Osteocyte (in vitro differentiated cells): Measurements from ENCODE around the gene XKR8. TPM values are rescaled to one million over a fixed set of nuclear protein-coding genes. Genes with fewer than 3 reads are reported as not detected.

ENCODE experiments used
- DNase-seq: peaks from one replicate; pipeline ENCODE4 v3.0.0; 2021; ENCODE audit warnings: mixed read lengths; ENCODE audit not compliant: unreplicated experiment; ENCODE audit errors: extremely low spot score
- H3K27ac Mint-ChIP-seq: one replicate; pipeline ENCODE4 v1.8.0; 2021; ENCODE audit warnings: mild to moderate bottlenecking, mixed read lengths; ENCODE audit not compliant: unreplicated experiment
- H3K27me3 Mint-ChIP-seq: one replicate; pipeline ENCODE4 v1.8.0; 2021; ENCODE audit warnings: mixed read lengths; ENCODE audit not compliant: unreplicated experiment
- H3K36me3 Mint-ChIP-seq: one replicate; pipeline ENCODE4 v1.8.0; 2021; ENCODE audit warnings: mixed read lengths; ENCODE audit not compliant: unreplicated experiment
- H3K4me1 Mint-ChIP-seq: one replicate; pipeline ENCODE4 v1.8.0; 2021; ENCODE audit warnings: mixed read lengths; ENCODE audit not compliant: unreplicated experiment
- H3K4me3 Mint-ChIP-seq: one replicate; pipeline ENCODE4 v1.8.0; 2021; ENCODE audit warnings: mild to moderate bottlenecking, moderate library complexity, mixed read lengths; ENCODE audit not compliant: unreplicated experiment
- H3K9me3 Mint-ChIP-seq: one replicate; pipeline ENCODE4 v1.8.0; 2021; ENCODE audit warnings: mixed read lengths; ENCODE audit not compliant: unreplicated experiment
- CTCF ChIP-seq: fragments of 200-600 bp; sonication (generic); IDR thresholded peaks from 2 replicates; pipeline ENCODE4 v1.5.0; 2021; ENCODE audit warnings: antibody characterized with exemption, mild to moderate bottlenecking, moderate library complexity
- total RNA-seq: library from RNA; stranded (reverse); gene quantifications from 2 replicates; pipeline ENCODE4 v1.2.1, GENCODE V29; 2021

XKR8 gene
- total RNA-seq, 1 donor from 2014 or later = 3.8 TPM

- Mint-ChIP-seq H3K4me1 (peaks cover 11% of the 10 kb centered on the region), H3K4me3 (no peak overlapping the region), H3K36me3 (no peaks in the 10 kb centered on the region), H3K9me3 (no peaks in the 10 kb centered on the region), H3K27ac (no peak overlapping the region), H3K27me3 (peaks cover 31% of the 10 kb centered on the region)
- no peak for DNase-seq
- TF ChIP-seq CTCF = no peak
These were observed 23.4 kb upstream of the XKR8 start for GRCh38 chr1:27936370-27936769.

- Mint-ChIP-seq H3K4me1 (peaks cover 11% of the 10 kb centered on the region), H3K9me3 (no peaks in the 10 kb centered on the region), H3K27ac (no peak overlapping the region), H3K36me3 (no peaks in the 10 kb centered on the region), H3K27me3 (peaks cover 26% of the 10 kb centered on the region), H3K4me3 (no peak overlapping the region)
- no peak for DNase-seq
- no peak for TF ChIP-seq CTCF
These were observed 22.3 kb upstream of the XKR8 start for GRCh38 chr1:27937524-27937836.

GRCh38 chr1:27938488-27938887 lies 21.3 kb upstream of the XKR8 start:
- TF ChIP-seq CTCF = no peak
- H3K4me3 Mint-ChIP-seq = no peak overlapping the region
- no peak overlapping the region for H3K27ac Mint-ChIP-seq
- peaks cover 11% of the 10 kb centered on the region for H3K4me1 Mint-ChIP-seq
- H3K9me3 Mint-ChIP-seq = no peaks in the 10 kb centered on the region
- no peaks in the 10 kb centered on the region for H3K36me3 Mint-ChIP-seq
- DNase-seq = no peak
- H3K27me3 Mint-ChIP-seq = peaks cover 23% of the 10 kb centered on the region

GRCh38 chr1:27940297-27940696 lies 19.5 kb upstream of the XKR8 start:
- DNase-seq = no peak
- Mint-ChIP-seq H3K4me3 (no peak overlapping the region), H3K27ac (no peak overlapping the region), H3K36me3 (no peaks in the 10 kb centered on the region), H3K9me3 (no peaks in the 10 kb centered on the region), H3K4me1 (peaks cover 2% of the 10 kb centered on the region), H3K27me3 (peaks cover 15% of the 10 kb centered on the region)
- TF ChIP-seq CTCF = peak; percentile 21

- Mint-ChIP-seq H3K27me3 (peaks cover 8% of the 10 kb centered on the region), H3K27ac (no peak overlapping the region), H3K4me1 (no peaks in the 10 kb centered on the region), H3K4me3 (no peak overlapping the region), H3K36me3 (no peaks in the 10 kb centered on the region), H3K9me3 (no peaks in the 10 kb centered on the region)
- no peak for TF ChIP-seq CTCF
- DNase-seq = no peak
These were observed 18.8 kb upstream of the XKR8 start for GRCh38 chr1:27940870-27941560.
